GM12892 (cell line): ENCODE results near the gene TAF3.
A peak's percentile ranks its signal among the peaks of the same experiment; 100 is the strongest.

Source experiments
- DNase-seq: peaks from one replicate; pipeline ENCODE4 v3.0.0; 2011; ENCODE audit not compliant: insufficient read length
- FAIRE-seq: peaks from 2 replicates; lab custom pipeline; 2011; peaks lifted over from hg19 to GRCh38; lab: Jason Lieb, UNC
- POLR2A ChIP-seq: IDR thresholded peaks from 2 replicates; pipeline ENCODE4 v1.6.1; 2011; ENCODE audit warnings: low read depth, low read length, control low read depth
- POLR2AphosphoS5 ChIP-seq: IDR thresholded peaks from 2 replicates; pipeline ENCODE4 v1.6.1; 2011; ENCODE audit warnings: low read depth, low read length, control low read depth
- TAF1 ChIP-seq: IDR thresholded peaks from 2 replicates; pipeline ENCODE4 v1.6.1; 2011; ENCODE audit warnings: low read depth, mild to moderate bottlenecking, control low read depth, low read length, borderline replicate concordance

Gene TAF3

DNA sequence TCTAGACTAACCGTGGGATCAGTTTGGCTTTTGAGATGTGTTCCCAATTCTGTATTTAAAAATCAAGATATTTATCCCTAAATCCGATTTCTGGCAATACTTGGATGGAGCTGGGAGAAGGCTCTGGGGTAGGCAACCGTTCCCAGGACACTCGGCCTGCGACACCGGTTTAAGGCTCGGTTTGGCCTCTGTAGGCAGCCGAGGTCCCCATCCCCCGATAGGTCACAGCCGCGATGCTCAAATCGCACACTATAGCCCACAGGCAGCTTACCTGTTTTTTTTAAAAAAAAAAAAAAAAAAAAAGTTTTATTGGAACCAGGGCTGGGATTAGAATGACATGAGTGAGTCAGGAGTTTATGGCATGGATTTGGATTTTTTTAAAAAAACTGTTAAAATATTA, 729 bp upstream of the TAF3 start:
- FAIRE-seq (no peak), DNase-seq (no peak)
- TF ChIP-seq POLR2A: no peak
- TF ChIP-seq TAF1: no peak
- TF ChIP-seq POLR2AphosphoS5: no peak

DNA sequence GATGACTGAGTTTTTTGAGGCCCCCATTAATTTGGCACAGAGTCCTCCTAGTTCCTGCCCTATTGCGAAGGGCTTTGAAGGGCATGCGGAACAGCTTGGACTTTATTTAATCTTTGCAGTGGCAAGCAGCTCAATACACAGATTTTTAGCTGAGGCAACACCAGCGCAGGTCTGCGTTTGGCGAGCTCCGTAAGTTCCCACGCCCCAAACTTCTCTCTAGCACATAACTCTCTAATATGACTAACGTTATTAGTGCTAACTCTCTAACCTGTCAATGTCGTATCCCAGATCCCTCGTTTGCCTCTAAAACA, 366 bp upstream of the TAF3 start:
- DNase-seq (no peak), FAIRE-seq (no peak)
- TF ChIP-seq POLR2AphosphoS5 (no peak), POLR2A (no peak), TAF1 (no peak)

DNA sequence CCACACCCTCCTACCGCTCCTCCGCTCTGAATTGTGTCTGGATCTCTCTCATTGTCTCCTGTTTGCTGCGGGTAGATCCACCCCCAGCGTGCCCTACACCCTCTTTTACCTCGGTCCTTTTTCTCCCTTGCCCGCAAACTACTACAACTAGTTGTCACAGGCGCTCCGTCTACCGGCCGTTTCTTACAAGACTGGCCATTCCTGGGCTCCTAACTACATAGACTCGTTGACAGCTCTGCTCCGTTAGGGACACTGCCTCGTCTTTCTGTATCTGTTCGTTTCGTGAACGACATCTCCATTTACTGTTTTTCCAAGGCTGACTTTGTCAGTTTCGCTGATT, 786 bp downstream of the TAF3 start:
- DNase-seq (peak; percentile 10), FAIRE-seq (no peak)
- TF ChIP-seq POLR2A (no peak), TAF1 (no peak), POLR2AphosphoS5 (no peak)

DNA sequence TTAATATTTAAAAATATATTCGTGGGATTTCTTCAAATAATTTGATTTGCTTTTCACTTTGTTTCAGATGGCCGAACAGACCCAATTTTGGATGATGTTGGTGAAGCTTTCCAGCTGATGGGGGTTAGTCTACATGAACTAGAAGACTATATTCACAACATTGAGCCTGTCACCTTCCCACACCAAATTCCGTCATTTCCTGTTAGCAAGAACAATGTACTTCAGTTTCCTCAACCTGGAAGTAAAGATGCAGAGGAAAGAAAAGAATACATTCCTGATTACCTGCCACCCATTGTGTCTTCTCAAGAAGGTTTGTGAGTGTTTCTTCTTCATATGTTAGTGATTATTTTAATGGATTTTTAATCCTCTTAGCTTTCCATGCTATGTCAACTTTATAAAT, 5.9 kb downstream of the TAF3 start:
- no peak for FAIRE-seq
- TF ChIP-seq TAF1 (no peak), POLR2AphosphoS5 (no peak), POLR2A (no peak)
- no peak for DNase-seq

DNA sequence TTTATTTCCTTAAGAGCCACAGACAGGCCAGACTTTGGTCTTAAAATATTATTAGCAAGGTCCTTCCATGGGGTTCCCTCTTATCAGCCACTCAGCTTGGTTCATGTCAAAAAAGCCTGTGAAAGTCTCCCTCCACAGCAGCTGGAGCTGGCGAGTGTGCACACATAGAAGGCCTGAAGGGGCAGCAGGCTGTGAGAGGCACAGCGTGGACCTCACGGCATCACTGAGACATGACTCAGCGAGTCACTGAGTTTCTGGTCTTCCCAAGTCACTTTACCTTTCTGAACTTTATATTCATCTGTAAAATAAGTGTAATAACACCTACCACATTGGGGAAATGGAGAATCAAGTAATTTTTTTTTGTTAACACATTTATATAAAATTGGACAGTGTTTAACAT, 8.7 kb downstream of the TAF3 start:
- no peak for TF ChIP-seq POLR2A
- no peak for TF ChIP-seq TAF1
- no peak for TF ChIP-seq POLR2AphosphoS5
- FAIRE-seq (no peak), DNase-seq (no peak)

DNA sequence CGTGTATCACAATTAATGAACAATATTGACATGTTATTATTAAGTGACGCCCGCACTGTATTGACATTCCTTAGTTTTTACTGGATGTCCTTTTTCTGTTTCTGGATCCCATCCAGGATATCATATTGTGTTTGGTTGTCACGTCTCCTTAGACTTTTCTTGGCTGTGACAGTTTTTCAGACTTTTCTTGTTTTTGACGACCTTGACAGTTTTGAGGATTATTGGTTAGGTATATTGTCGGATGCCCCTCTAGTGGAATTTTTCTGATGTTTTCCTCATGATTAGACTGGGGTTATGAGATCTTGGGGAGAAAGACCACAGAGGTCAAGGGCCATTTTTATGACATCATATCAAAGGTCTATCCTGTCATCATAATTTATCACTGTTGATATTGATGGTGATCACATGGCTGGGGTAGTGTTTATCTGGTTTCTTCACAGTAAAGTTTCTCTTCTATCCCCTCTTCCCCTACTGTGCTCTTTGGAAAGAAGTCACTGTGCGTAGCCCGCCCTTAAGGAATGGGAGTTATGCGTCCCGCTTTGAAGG, 11.1 kb downstream of the TAF3 start:
- no peak for FAIRE-seq
- no peak for TF ChIP-seq TAF1
- TF ChIP-seq POLR2A: no peak
- no peak for TF ChIP-seq POLR2AphosphoS5
- DNase-seq: no peak

DNA sequence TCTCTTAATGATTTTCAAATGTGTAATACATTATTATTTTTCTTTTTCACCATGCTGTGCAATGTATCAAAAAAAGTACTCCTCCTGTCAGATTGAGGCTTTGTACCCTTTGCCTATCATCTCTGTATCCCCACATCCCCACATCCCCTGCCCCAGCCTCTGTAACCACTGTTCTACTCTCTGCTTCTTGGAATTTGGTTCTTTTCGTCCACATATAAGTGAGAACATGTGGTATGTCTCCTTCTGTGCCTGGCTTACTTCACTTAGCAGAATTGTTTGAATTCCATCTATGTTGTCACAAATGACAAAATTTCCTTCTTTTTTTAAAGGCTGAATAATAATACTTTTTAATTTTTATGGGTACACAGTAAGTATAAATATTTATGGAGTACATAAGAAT, 13.8 kb downstream of the TAF3 start:
- TF ChIP-seq TAF1: no peak
- no peak for TF ChIP-seq POLR2A
- no peak for TF ChIP-seq POLR2AphosphoS5
- no peak for DNase-seq
- no peak for FAIRE-seq

DNA sequence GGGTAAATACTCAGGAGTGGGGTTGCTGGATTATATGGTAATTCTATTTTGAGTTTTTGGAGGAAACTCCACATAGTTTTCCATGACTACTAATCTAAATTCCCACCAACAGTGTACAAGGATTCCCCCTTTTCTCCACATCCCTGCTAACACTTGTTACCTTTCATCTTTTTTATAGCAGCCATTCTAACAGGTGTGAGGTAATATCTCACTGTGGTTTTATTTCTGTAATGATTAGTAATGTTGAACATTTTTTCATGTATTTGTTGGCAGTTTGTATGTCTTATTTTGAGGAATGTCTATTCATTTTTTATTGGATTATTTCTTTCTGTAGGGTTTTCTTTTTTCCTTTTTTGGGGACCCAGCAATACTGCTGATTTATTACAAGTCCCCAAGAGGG, 14.9 kb downstream of the TAF3 start:
- no peak for TF ChIP-seq POLR2AphosphoS5
- DNase-seq (no peak), FAIRE-seq (no peak)

DNA sequence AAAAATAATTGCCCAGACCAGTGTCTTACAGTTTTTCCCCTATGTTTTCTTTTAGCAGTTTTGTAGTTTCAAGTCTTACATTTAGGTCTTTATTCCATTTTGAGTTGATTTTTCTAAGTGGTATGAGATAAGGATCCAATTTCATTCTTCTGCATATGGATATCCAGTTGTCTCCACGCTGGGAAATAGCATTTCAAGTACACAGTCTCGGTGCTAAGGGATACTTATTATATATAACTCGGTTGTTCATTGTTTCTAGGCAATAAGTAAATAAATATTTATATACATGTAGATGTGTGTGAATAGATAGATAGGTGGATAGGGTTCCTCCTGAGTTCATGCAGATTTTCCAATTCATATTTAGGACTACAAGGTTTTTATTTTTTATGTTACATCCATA, 16.0 kb downstream of the TAF3 start:
- TF ChIP-seq TAF1: no peak
- no peak for TF ChIP-seq POLR2AphosphoS5
- DNase-seq: no peak
- FAIRE-seq: no peak

DNA sequence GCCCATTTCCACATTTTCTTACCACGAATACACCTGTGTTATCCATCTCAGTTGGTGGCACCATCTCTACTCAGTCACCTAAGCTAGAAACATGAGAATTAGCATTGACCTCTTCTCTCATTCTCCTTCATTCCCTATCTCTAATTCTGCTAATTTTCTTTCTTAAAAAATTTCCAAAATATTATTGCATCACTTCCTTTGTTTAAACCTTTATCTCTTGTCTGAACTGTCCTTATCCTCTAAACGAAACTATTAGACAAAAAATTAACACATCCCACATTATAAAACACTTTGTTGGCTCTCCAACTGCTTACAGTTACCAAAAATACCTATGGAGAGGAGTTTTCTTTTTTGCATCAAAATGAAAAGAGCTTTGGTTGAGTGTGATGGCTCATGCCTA, 18.3 kb downstream of the TAF3 start:
- no peak for FAIRE-seq
- TF ChIP-seq POLR2AphosphoS5: no peak
- TF ChIP-seq POLR2A: no peak
- no peak for TF ChIP-seq TAF1

DNA sequence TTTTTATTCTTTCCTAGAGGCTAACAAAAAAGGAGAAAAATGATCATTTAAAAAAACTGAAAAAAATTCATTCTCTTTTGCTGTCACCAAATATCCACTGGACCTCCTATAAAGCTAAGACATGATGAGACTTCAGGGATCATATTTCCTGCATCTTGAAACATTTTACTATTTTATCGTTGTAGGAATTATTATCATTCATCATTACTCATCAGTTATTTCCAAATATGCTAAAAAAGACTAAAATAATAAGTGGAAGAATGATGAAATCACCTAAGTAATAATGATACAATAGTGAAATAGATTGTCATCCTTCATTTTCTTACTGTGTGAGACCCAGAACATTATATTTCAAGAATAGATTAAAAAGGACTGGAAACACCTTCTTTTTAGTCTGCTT, 28.3 kb downstream of the TAF3 start:
- DNase-seq (no peak), FAIRE-seq (no peak)
- TF ChIP-seq POLR2A (no peak), TAF1 (no peak), POLR2AphosphoS5 (no peak)

More for the DNA sequence above, 18.3 kb downstream of the TAF3 start:
- DNase-seq: no peak

DNA sequence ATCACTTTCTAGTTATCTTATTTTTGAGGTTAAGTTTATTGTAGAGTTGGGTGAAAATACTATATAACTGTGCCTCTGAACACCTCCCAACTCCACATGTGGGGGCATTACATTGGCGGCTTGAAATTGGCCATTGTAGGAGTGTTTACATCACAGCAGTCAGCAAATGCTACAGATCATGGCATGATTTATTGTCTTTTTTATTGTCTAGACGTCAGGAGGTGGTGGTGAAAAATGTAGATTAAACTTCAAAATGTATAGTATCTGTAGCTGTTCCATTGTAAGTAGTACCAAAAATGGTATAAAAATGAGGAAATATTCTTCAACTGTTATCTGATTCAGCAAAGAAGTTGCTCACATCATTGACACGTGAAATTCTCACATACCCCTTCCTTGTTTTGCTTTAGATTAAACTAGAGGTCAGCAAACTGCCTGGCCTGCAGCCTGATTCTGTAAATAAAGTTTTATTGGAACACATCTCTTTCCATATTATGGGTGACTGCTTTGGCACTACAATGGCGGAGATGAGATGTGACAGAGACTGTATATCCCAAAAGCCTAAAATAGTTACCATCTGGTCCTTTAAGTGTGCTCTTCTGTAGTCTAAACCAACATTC, 35.0 kb downstream of the TAF3 start:
- DNase-seq: no peak
- FAIRE-seq: no peak

DNA sequence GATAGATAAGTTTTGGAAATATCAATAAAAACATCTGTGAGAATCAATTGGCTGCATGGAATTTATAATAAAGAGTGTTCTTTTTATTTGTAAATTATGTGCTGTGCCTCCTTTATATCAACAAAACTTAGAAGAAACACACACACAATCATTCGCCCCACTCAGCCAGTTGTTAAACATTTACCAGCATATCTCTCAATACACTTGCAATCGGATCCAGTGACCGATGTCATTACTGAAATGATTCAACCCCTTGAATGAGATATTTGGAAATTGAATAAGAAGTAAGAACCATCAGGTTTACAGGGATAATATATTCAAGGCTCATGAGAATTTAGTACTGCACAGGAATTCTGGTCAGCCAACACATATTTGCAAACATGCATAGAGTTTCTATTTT, 35.6 kb downstream of the TAF3 start:
- FAIRE-seq (no peak), DNase-seq (no peak)
- no peak for TF ChIP-seq TAF1
- TF ChIP-seq POLR2AphosphoS5: no peak
- no peak for TF ChIP-seq POLR2A

More for the DNA sequence above, 35.0 kb downstream of the TAF3 start:
- no peak for TF ChIP-seq POLR2A
- TF ChIP-seq TAF1: no peak
- TF ChIP-seq POLR2AphosphoS5: no peak

DNA sequence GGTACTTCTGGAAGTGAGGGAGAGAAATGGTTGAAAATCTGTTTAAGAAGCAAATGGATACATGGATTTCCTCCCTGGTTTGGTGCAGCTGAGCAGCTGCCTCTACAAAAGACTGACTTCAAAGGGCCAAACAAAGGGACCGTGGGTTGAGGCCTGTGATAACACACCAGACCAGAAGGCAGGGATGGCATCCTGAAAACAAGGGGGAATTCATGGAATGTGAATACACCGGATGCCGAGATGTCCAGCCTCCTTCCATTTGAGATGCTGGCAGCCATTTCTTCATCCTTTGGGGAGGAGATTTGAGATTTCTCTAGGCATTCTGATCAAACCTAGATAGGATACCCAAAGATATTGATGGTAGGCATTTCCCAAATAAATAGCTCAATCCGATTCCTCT, 36.9 kb downstream of the TAF3 start:
- DNase-seq (no peak), FAIRE-seq (no peak)
- TF ChIP-seq TAF1 (no peak), POLR2AphosphoS5 (no peak), POLR2A (no peak)
